ENCODE results near the gene FAM193A.

FAM193A gene

DNA sequence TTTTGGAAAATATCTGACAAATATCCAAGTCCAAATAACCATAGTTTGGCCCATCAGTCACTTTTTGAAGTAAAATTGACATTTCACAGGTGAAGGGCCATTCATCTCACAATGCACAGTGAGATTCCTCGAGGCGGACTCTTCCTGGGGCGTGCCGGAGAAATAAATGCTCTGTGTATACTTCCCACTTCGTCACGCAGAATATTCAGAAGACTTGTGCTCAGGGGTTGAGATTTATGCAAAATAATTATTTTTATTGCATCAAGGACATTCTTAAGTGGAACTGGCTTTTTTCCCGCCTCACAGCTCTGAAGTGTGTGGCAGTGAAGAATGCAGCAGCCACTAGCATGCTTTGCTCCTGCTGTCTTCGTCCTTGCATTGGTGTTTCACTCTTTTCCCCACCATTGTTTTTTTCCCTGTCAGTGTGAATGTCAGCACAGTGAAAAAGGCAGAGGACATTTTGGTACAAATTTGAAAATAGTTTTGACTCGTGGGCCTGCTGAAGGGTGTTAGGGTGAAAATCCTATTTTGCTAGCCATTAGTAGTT, 70.6 kb downstream of the FAM193A start:
- TF ChIP-seq YY1 (IDR thresholded peaks at IDR 0.05; ENCODE audit: low read depth) (no peak), CEBPB (IDR thresholded peaks at IDR 0.05) (no peak), CREB1 (IDR thresholded peaks at IDR 0.05; ENCODE audit: low read depth) (no peak)
- TF ChIP-seq, protein P1, sequence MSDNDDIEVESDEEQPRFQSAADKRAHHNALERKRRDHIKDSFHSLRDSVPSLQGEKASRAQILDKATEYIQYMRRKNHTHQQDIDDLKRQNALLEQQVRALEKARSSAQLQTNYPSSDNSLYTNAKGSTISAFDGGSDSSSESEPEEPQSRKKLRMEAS (IDR thresholded peaks at IDR 0.05): no peak

DNA sequence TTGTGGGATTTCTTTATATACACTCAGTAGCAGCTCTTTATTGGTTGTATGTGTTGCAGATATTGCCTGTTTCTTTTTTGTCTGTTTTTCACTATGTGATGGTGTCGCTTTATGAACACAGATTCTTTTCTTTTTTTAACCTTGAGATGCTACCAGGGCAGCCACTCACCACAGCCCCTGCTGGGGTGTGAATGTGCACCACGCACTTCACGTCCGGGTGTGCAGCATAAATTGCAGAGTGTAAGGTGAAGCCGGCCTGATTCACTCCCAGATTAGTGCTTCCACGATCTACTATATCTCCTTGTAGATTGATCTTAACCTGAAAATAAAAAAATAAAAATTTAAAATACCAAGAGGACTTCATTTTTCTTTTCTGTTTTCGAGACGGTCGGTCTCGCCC, 71.4 kb downstream of the FAM193A start:
- TF ChIP-seq, protein P2, sequence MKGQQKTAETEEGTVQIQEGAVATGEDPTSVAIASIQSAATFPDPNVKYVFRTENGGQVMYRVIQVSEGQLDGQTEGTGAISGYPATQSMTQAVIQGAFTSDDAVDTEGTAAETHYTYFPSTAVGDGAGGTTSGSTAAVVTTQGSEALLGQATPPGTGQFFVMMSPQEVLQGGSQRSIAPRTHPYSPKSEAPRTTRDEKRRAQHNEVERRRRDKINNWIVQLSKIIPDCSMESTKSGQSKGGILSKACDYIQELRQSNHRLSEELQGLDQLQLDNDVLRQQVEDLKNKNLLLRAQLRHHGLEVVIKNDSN (IDR thresholded peaks at IDR 0.05): no peak
- no peak for TF ChIP-seq CEBPB (IDR thresholded peaks at IDR 0.05)
- TF ChIP-seq, protein P1 (IDR thresholded peaks at IDR 0.05): no peak
- no peak for TF ChIP-seq RAD21 (IDR thresholded peaks at IDR 0.05; ENCODE audit: low read depth)
- TF ChIP-seq TAF1 (IDR thresholded peaks at IDR 0.05; ENCODE audit: low read depth): no peak
- TF ChIP-seq FOXM1 (IDR thresholded peaks at IDR 0.05; ENCODE audit: borderline replicate concordance, low read depth): no peak
- TF ChIP-seq CREB1 (IDR thresholded peaks at IDR 0.05; ENCODE audit: low read depth): no peak
- TF ChIP-seq TEAD4 (IDR thresholded peaks at IDR 0.05): no peak
- TF ChIP-seq, protein P3, sequence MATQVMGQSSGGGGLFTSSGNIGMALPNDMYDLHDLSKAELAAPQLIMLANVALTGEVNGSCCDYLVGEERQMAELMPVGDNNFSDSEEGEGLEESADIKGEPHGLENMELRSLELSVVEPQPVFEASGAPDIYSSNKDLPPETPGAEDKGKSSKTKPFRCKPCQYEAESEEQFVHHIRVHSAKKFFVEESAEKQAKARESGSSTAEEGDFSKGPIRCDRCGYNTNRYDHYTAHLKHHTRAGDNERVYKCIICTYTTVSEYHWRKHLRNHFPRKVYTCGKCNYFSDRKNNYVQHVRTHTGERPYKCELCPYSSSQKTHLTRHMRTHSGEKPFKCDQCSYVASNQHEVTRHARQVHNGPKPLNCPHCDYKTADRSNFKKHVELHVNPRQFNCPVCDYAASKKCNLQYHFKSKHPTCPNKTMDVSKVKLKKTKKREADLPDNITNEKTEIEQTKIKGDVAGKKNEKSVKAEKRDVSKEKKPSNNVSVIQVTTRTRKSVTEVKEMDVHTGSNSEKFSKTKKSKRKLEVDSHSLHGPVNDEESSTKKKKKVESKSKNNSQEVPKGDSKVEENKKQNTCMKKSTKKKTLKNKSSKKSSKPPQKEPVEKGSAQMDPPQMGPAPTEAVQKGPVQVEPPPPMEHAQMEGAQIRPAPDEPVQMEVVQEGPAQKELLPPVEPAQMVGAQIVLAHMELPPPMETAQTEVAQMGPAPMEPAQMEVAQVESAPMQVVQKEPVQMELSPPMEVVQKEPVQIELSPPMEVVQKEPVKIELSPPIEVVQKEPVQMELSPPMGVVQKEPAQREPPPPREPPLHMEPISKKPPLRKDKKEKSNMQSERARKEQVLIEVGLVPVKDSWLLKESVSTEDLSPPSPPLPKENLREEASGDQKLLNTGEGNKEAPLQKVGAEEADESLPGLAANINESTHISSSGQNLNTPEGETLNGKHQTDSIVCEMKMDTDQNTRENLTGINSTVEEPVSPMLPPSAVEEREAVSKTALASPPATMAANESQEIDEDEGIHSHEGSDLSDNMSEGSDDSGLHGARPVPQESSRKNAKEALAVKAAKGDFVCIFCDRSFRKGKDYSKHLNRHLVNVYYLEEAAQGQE (IDR thresholded peaks at IDR 0.05; ENCODE audit: low read depth): no peak
- TF ChIP-seq ZBTB7A (IDR thresholded peaks at IDR 0.05; ENCODE audit: low read depth): no peak
- no peak for TF ChIP-seq NFIC (IDR thresholded peaks at IDR 0.05)

DNA sequence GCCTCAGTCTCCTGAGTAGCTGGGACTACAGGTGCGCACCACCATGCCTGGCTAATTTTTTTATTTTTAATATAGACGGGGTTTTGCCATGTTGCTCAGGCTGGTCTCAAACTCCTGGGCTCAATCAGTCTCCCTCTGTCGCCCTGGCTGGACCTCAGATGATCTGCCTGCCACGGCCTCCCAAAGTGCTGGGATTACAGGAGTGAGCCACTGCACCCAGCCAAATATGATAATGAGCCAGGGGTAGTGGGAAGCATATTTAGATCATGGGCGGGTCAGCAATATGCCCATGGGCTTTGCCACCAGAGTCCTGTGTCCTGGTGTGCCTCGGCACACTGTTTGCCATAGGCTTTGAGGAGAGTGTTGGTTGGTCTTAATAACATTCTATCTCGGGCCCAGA, 71.8 kb downstream of the FAM193A start:
- TF ChIP-seq NFIC (IDR thresholded peaks at IDR 0.05) (no peak), CREB1 (IDR thresholded peaks at IDR 0.05; ENCODE audit: low read depth) (no peak), YY1 (IDR thresholded peaks at IDR 0.05; ENCODE audit: low read depth) (no peak), EGR1 (IDR thresholded peaks at IDR 0.05) (no peak), ZBTB7A (IDR thresholded peaks at IDR 0.05; ENCODE audit: low read depth) (no peak), FOXM1 (IDR thresholded peaks at IDR 0.05; ENCODE audit: borderline replicate concordance, low read depth) (no peak), TCF12 (IDR thresholded peaks at IDR 0.05; ENCODE audit: low read depth) (no peak), CEBPB (IDR thresholded peaks at IDR 0.05) (no peak), EP300 (IDR thresholded peaks at IDR 0.05; ENCODE audit: borderline replicate concordance) (no peak), RAD21 (IDR thresholded peaks at IDR 0.05; ENCODE audit: low read depth) (no peak), TAF1 (IDR thresholded peaks at IDR 0.05; ENCODE audit: low read depth) (no peak)
- TF ChIP-seq, protein P3 (IDR thresholded peaks at IDR 0.05; ENCODE audit: low read depth): no peak
- TF ChIP-seq, protein P2 (IDR thresholded peaks at IDR 0.05): no peak

DNA sequence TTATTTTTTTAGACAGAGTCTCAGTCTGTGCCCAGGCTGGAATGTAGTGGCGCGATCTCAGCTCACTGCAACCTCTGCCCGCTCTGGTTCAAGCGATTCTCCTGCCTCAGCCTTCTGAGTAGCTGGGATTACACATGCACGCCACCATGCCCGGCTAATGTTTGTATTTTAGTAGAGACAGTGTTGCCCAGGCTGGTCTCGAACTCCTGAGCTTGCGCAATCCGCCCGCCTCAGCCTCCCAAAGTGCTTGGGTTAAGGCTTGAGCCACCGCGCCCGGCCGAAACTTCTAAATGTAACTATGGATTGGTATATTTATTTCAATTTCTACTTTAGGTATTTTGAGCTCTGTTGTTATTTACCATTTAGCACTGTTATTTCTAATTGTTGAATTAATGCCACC, 79.4 kb downstream of the FAM193A start:
- TF ChIP-seq ZBTB7A (IDR thresholded peaks at IDR 0.05; ENCODE audit: low read depth) (no peak), CEBPB (IDR thresholded peaks at IDR 0.05) (peak; percentile 70), RAD21 (IDR thresholded peaks at IDR 0.05; ENCODE audit: low read depth) (no peak)

DNA sequence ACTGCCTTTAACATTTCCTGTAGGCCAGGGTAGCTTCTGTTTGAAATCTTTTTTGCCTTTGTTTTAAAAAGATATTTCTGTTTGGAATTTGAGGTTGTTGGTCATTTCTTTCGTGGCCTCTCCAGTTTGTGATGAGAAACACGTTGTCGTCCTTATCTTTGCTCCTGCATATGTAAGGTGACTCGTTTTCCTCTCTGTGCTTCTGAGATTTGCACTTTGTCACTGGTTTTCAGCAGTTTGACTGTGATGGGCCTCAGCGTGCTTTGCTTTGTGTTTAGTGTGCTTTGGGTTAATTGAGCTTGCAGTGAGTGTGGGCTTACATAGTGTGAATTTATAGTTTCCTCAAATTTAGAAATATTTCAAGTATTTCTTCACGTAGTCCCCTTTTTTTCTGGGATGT, 81.5 kb downstream of the FAM193A start:
- TF ChIP-seq CEBPB (IDR thresholded peaks at IDR 0.05) (no peak), EGR1 (IDR thresholded peaks at IDR 0.05) (no peak), TCF12 (IDR thresholded peaks at IDR 0.05; ENCODE audit: low read depth) (no peak), ZBTB7A (IDR thresholded peaks at IDR 0.05; ENCODE audit: low read depth) (no peak), TAF1 (IDR thresholded peaks at IDR 0.05; ENCODE audit: low read depth) (no peak), TEAD4 (IDR thresholded peaks at IDR 0.05) (no peak), CREB1 (IDR thresholded peaks at IDR 0.05; ENCODE audit: low read depth) (no peak), YY1 (IDR thresholded peaks at IDR 0.05; ENCODE audit: low read depth) (no peak), RAD21 (IDR thresholded peaks at IDR 0.05; ENCODE audit: low read depth) (no peak), FOXM1 (IDR thresholded peaks at IDR 0.05; ENCODE audit: borderline replicate concordance, low read depth) (no peak), NFIC (IDR thresholded peaks at IDR 0.05) (no peak), EP300 (IDR thresholded peaks at IDR 0.05; ENCODE audit: borderline replicate concordance) (no peak)
- TF ChIP-seq, protein P3 (IDR thresholded peaks at IDR 0.05; ENCODE audit: low read depth): no peak
- TF ChIP-seq, protein P1 (IDR thresholded peaks at IDR 0.05): no peak
- TF ChIP-seq, protein P2 (IDR thresholded peaks at IDR 0.05): no peak

Measured in Ishikawa (cell line).